Ishikawa (cell line): ENCODE measurements around the gene SYT7.

Source experiments
- CEBPB ChIP-seq: IDR thresholded peaks from 2 replicates; pipeline ENCODE4 v1.6.1; 2012
- EGR1 ChIP-seq: IDR thresholded peaks from 2 replicates; pipeline ENCODE4 v1.6.1; 2012
- EP300 ChIP-seq: IDR thresholded peaks from 2 replicates; pipeline ENCODE4 v1.6.1; 2012; ENCODE audit warnings: borderline replicate concordance
- FOXM1 ChIP-seq: IDR thresholded peaks from 2 replicates; pipeline ENCODE4 v1.6.1; 2012; ENCODE audit warnings: low read depth, borderline replicate concordance
- MAX ChIP-seq: IDR thresholded peaks from 2 replicates; pipeline ENCODE4 v1.6.1; 2012
- NFIC ChIP-seq: IDR thresholded peaks from 2 replicates; pipeline ENCODE4 v1.6.1; 2012
- RAD21 ChIP-seq: IDR thresholded peaks from 2 replicates; pipeline ENCODE4 v1.6.1; 2012; ENCODE audit warnings: low read depth
- REST ChIP-seq: IDR thresholded peaks from 2 replicates; pipeline ENCODE4 v1.6.1; 2012; ENCODE audit warnings: low read depth, mild to moderate bottlenecking
- TAF1 ChIP-seq: IDR thresholded peaks from 2 replicates; pipeline ENCODE4 v1.6.1; 2012; ENCODE audit warnings: low read depth, mild to moderate bottlenecking
- TCF12 ChIP-seq: IDR thresholded peaks from 2 replicates; pipeline ENCODE4 v1.6.1; 2012; ENCODE audit warnings: low read depth
- TEAD4 ChIP-seq: IDR thresholded peaks from 2 replicates; pipeline ENCODE4 v1.6.1; 2012
- USF1 ChIP-seq: IDR thresholded peaks from 2 replicates; pipeline ENCODE4 v1.6.1; 2012
- YY1 ChIP-seq: IDR thresholded peaks from 2 replicates; pipeline ENCODE4 v1.6.1; 2012; ENCODE audit warnings: low read depth
- ZBTB7A ChIP-seq: IDR thresholded peaks from 2 replicates; pipeline ENCODE4 v1.6.1; 2012; ENCODE audit warnings: low read depth

Gene SYT7

GRCh38 chr11:61496602-61497400, 84.1 kb downstream of the SYT7 start:
- TF ChIP-seq RAD21: no peak
- no peak for TF ChIP-seq NFIC
- no peak for TF ChIP-seq MAX
- TF ChIP-seq TAF1: no peak
- TF ChIP-seq USF1: no peak
- no peak for TF ChIP-seq TEAD4

- no peak for TF ChIP-seq CEBPB
- TF ChIP-seq REST: no peak
- TF ChIP-seq TCF12: no peak
- TF ChIP-seq ZBTB7A: no peak
- no peak for TF ChIP-seq TEAD4
- no peak for TF ChIP-seq TAF1
- TF ChIP-seq FOXM1: no peak
- no peak; the same call in 1 of the 2 replicates for TF ChIP-seq USF1
Measured at GRCh38 chr11:61495801-61496601, 84.9 kb downstream of the SYT7 start.

GRCh38 chr11:61494381-61494961, 86.4 kb downstream of the SYT7 start:
- TF ChIP-seq REST (no peak), TCF12 (no peak), TAF1 (no peak), YY1 (no peak)

- TF ChIP-seq NFIC (no peak), USF1 (no peak), FOXM1 (no peak), ZBTB7A (no peak), CEBPB (no peak), YY1 (no peak), EGR1 (no peak), EP300 (no peak), RAD21 (no peak), MAX (no peak)
Measured at GRCh38 chr11:61491736-61492395, 89.0 kb downstream of the SYT7 start.
